Activated naive CD4-positive, alpha-beta T cell (primary cell): Measurements from ENCODE around the gene EML1.
A peak's percentile ranks its signal among the peaks of the same experiment; 100 is the strongest.
"Not testable (repeated sequence)": the region's sequence is repeated elsewhere in the genome, so short reads cannot be mapped to it uniquely, and the experiment has no call there.

ENCODE experiments used
- DNase-seq, 4 experiments: peaks; one replicate each; lab custom pipeline; 2025; lab: John Stamatoyannopoulos, UW

The EML1 gene

GRCh38 chr14:99938376-99938775 is 145.2 kb downstream of the EML1 start:
- DNase-seq = no peak

- DNase-seq = no peak
Observed at GRCh38 chr14:99938896-99939295, 145.7 kb downstream of the EML1 start.

- DNase-seq = no peak
Observed at GRCh38 chr14:99939421-99939820, 146.2 kb downstream of the EML1 start.

GRCh38 chr14:99940064-99940463 is 146.9 kb downstream of the EML1 start:
- no peak for DNase-seq

GRCh38 chr14:99941211-99941610 is 148.0 kb downstream of the EML1 start:
- no peak for DNase-seq

- DNase-seq = no peak
Observed at GRCh38 chr14:99943620-99944019, 150.4 kb downstream of the EML1 start.

- no peak for DNase-seq
Observed at GRCh38 chr14:99944241-99944651, 151.0 kb downstream of the EML1 start.

GRCh38 chr14:99945732-99946651 is 152.8 kb downstream of the EML1 start:
- no peak for DNase-seq

GRCh38 chr14:99946652-99947489 is 153.7 kb downstream of the EML1 start:
- DNase-seq = peak; percentile 14 to 54 (median 41)

GRCh38 chr14:99947695-99948094 is 154.5 kb downstream of the EML1 start:
- DNase-seq = no peak

GRCh38 chr14:99949011-99949732 is 156.0 kb downstream of the EML1 start:
- not testable (repeated sequence) for DNase-seq

- no peak for DNase-seq
Observed at GRCh38 chr14:99950181-99950580, 157.0 kb downstream of the EML1 start.

GRCh38 chr14:99951085-99951484 is 157.9 kb downstream of the EML1 start:
- DNase-seq = no peak

- DNase-seq = no peak
Observed at GRCh38 chr14:99952039-99952438, 158.8 kb downstream of the EML1 start.

GRCh38 chr14:99952453-99952852 is 159.2 kb downstream of the EML1 start:
- DNase-seq = no peak

GRCh38 chr14:99955826-99956455 is 162.7 kb downstream of the EML1 start:
- DNase-seq = no peak

- no peak for DNase-seq
Observed at GRCh38 chr14:99958380-99958779, 165.2 kb downstream of the EML1 start.

- DNase-seq = no peak
Observed at GRCh38 chr14:99961826-99962518, 168.8 kb downstream of the EML1 start.

GRCh38 chr14:99964979-99965378 is 171.8 kb downstream of the EML1 start:
- DNase-seq = no peak

GRCh38 chr14:99966037-99966835 is 173.0 kb downstream of the EML1 start:
- no peak for DNase-seq
